DOHH2 (cell line): Measurements from ENCODE around the gene KIAA0930.

Source experiments
- H3F3A ChIP-seq: fragments of 200-600 bp; sonication (generic), shearing (Covaris generic); 2 replicates; pipeline ENCODE4 v1.6.0; 2016; ENCODE audit warnings: antibody characterized with exemption, mild to moderate bottlenecking; ENCODE audit not compliant: control insufficient read depth, insufficient read depth
- H3K27ac ChIP-seq: fragments of 200-600 bp; sonication (generic); 2 replicates; pipeline ENCODE4 v1.5.1; 2014; ENCODE audit warnings: low read depth, mild to moderate bottlenecking, low read length, moderate library complexity
- H3K27me3 ChIP-seq: fragments of 200-600 bp; sonication (generic); 2 replicates; pipeline ENCODE4 v1.6.1; 2014; ENCODE audit warnings: mild to moderate bottlenecking, low read length, mixed read lengths; ENCODE audit not compliant: control insufficient read depth
- H3K36me3 ChIP-seq: fragments of 200-600 bp; sonication (generic); 2 replicates; pipeline ENCODE4 v1.6.1; 2014; ENCODE audit warnings: mild to moderate bottlenecking, low read length, moderate library complexity, mixed read lengths; ENCODE audit not compliant: control insufficient read depth
- H3K4me1 ChIP-seq: fragments of 200-600 bp; sonication (generic); 2 replicates; pipeline ENCODE4 v1.6.1; 2014; ENCODE audit warnings: mild to moderate bottlenecking, low read length, mixed read lengths; ENCODE audit not compliant: control insufficient read depth
- H3K4me2 ChIP-seq: fragments of 200-600 bp; sonication (generic); 2 replicates; pipeline ENCODE4 v1.6.0; 2014; ENCODE audit warnings: mild to moderate bottlenecking, low read length, moderate library complexity
- H3K4me3 ChIP-seq: fragments of 200-600 bp; sonication (generic); 2 replicates; pipeline ENCODE4 v1.5.1; 2014; ENCODE audit warnings: mild to moderate bottlenecking, low read length, mixed read lengths
- H3K79me2 ChIP-seq: fragments of 200-600 bp; sonication (generic); 2 replicates; pipeline ENCODE4 v1.6.1; 2014; ENCODE audit warnings: mild to moderate bottlenecking, low read length, mixed read lengths; ENCODE audit not compliant: control insufficient read depth
- H3K9me2 ChIP-seq: fragments of 200-600 bp; sonication (generic); replicated peaks from 2 replicates; pipeline ENCODE4 v1.6.1; 2014; ENCODE audit warnings: mild to moderate bottlenecking, low read length, mixed read lengths; ENCODE audit not compliant: control insufficient read depth
- H3K9me3 ChIP-seq: fragments of 200-600 bp; sonication (generic); 2 replicates; pipeline ENCODE4 v1.6.1; 2014; ENCODE audit warnings: antibody characterized with exemption, low read length, mixed read lengths; ENCODE audit not compliant: control insufficient read depth, insufficient read depth
- H4K20me1 ChIP-seq: fragments of 200-600 bp; sonication (generic); 2 replicates; pipeline ENCODE4 v1.6.0; 2014; ENCODE audit warnings: low read depth, mild to moderate bottlenecking, antibody characterized with exemption, low read length, moderate library complexity; ENCODE audit not compliant: control insufficient read depth, insufficient read depth
- CTCF ChIP-seq: fragments of 200-600 bp; sonication (generic); IDR thresholded peaks from one replicate; pipeline ENCODE4 v1.5.1; 2014; ENCODE audit warnings: antibody characterized with exemption, mild to moderate bottlenecking, low read depth, low read length; ENCODE audit not compliant: poor library complexity, severe bottlenecking
- EZH2phosphoT487 ChIP-seq: fragments of 200-600 bp; sonication (generic); IDR thresholded peaks from 2 replicates; pipeline ENCODE4 v1.6.1; 2017; ENCODE audit warnings: borderline replicate concordance, mild to moderate bottlenecking, antibody characterized with exemption, low read length, moderate library complexity, mixed read lengths

KIAA0930 gene

GRCh38 chr22:45185718-45186514 is 54.8 kb downstream of the KIAA0930 start:
- peaks cover 69% of the 10 kb centered on the region for H3K36me3 ChIP-seq
- no peak for TF ChIP-seq CTCF
- no peak for TF ChIP-seq EZH2phosphoT487
- H4K20me1 ChIP-seq, result peaks cover 3% of the 10 kb centered on the region; the same call in 1 of the 2 replicates
- no peaks in the 10 kb centered on the region for H3K9me3 ChIP-seq
- peaks cover 28% of the 10 kb centered on the region for H3K79me2 ChIP-seq
- no peaks in the 10 kb centered on the region for H3K27me3 ChIP-seq
- no peak overlapping the region for H3K27ac ChIP-seq
- H3K9me2 ChIP-seq, result no peaks in the 10 kb centered on the region
- H3K4me3 ChIP-seq, result no peak overlapping the region
- H3K4me2 ChIP-seq, result no peak overlapping the region
- peaks cover 15% of the 10 kb centered on the region for H3F3A ChIP-seq
- H3K4me1 ChIP-seq, result no peaks in the 10 kb centered on the region

GRCh38 chr22:45183974-45184373 is 56.7 kb downstream of the KIAA0930 start:
- Histone ChIP-seq H3K4me1 (no peaks in the 10 kb centered on the region), H3K4me3 (no peak overlapping the region), H3K79me2 (peaks cover 48% of the 10 kb centered on the region), H3K36me3 (peaks cover 86% of the 10 kb centered on the region), H3F3A (peaks cover 15% of the 10 kb centered on the region), H3K9me3 (no peaks in the 10 kb centered on the region), H3K4me2 (no peak overlapping the region), H4K20me1 (peaks cover 3% of the 10 kb centered on the region; the same call in 1 of the 2 replicates), H3K27ac (no peak overlapping the region), H3K9me2 (no peaks in the 10 kb centered on the region), H3K27me3 (no peaks in the 10 kb centered on the region)
- TF ChIP-seq EZH2phosphoT487, result no peak
- TF ChIP-seq CTCF, result no peak

GRCh38 chr22:45181766-45182165 is 58.9 kb downstream of the KIAA0930 start:
- H3K27me3 ChIP-seq, result no peaks in the 10 kb centered on the region
- H3K9me3 ChIP-seq, result no peaks in the 10 kb centered on the region
- peaks cover 4% of the 10 kb centered on the region; the same call in 1 of the 2 replicates for H3F3A ChIP-seq
- H3K36me3 ChIP-seq, result peaks cover 90% of the 10 kb centered on the region
- TF ChIP-seq CTCF (no peak), EZH2phosphoT487 (no peak)
- H3K79me2 ChIP-seq, result peaks cover 66% of the 10 kb centered on the region
- H3K4me3 ChIP-seq, result no peak overlapping the region
- no peaks in the 10 kb centered on the region for H3K9me2 ChIP-seq
- H3K4me1 ChIP-seq, result no peaks in the 10 kb centered on the region
- peaks cover 3% of the 10 kb centered on the region; the same call in 1 of the 2 replicates for H4K20me1 ChIP-seq
- no peak overlapping the region for H3K27ac ChIP-seq
- no peak overlapping the region for H3K4me2 ChIP-seq
